Vagina (tissue), 2 donors: ENCODE measurements around the gene VEZT. TPM values are rescaled to one million over a fixed set of nuclear protein-coding genes. Genes with fewer than 3 reads are reported as not detected.
A peak's percentile ranks its signal among the peaks of the same experiment; 100 is the strongest.

Experiments used
- DNase-seq, 2 donors: peaks; one replicate each; pipeline ENCODE4 v3.0.0-alpha.2; 2017; ENCODE audit errors: extremely low spot score in 2 of 2
- H3K27ac ChIP-seq: fragments of 200-600 bp; sonication (generic); one replicate; pipeline ENCODE4 v1.5.1; 2019
- H3K27me3 ChIP-seq: fragments of 200-600 bp; sonication (generic); one replicate; pipeline ENCODE4 v1.5.1; 2019
- H3K36me3 ChIP-seq, 2 donors: fragments of 200-600 bp; sonication (generic); one replicate each; pipeline ENCODE4 v1.5.1; 2017 to 2019
- H3K4me1 ChIP-seq: fragments of 200-600 bp; sonication (generic); one replicate; pipeline ENCODE4 v1.5.1; 2019
- H3K4me3 ChIP-seq, 2 donors: fragments of 200-600 bp; sonication (generic); 1 replicate in 1 of 2; 2 replicates in 1 of 2; pipeline ENCODE4 v1.5.1; 2016 to 2019
- H3K9me3 ChIP-seq: fragments of 200-600 bp; sonication (generic); one replicate; pipeline ENCODE4 v1.5.1; 2019
- POLR2A ChIP-seq, 2 donors: fragments of 450-650 bp; IDR thresholded peaks; one replicate each; pipeline ENCODE4 v1.6.1; 2017; ENCODE audit warnings: antibody characterized with exemption in 2 of 2, mild to moderate bottlenecking in 2 of 2, moderate library complexity in 2 of 2
- POLR2AphosphoS5 ChIP-seq, 2 donors: sonication (generic); formaldehyde crosslinking; IDR thresholded peaks; one replicate each; pipeline ENCODE4 v1.9.0; 2017; ENCODE audit warnings: antibody characterized with exemption in 2 of 2, mild to moderate bottlenecking in 2 of 2, low read depth in 1 of 2; ENCODE audit not compliant: insufficient read depth in 1 of 2
- intact Hi-C: fragments of 100-400 bp; cut with DNase I; formaldehyde crosslinking; loops from one replicate; pipeline ENCODE4 v1.15.1; 2023
- total RNA-seq: library from RNA; depleted of rRNA; stranded (reverse); fragments of >200 nt; gene quantifications from one replicate; pipeline ENCODE4 v1.2.3, GENCODE V29; 2016
- TF ChIP-seq, protein P1 (sequence below), 3 experiments: fragments of 450-650 bp in 2 of 3; fragments of 200-600 bp in 1 of 3; sonication (generic) in 1 of 3; IDR thresholded peaks; one replicate each; pipeline ENCODE4 v1.5.1; 2017 to 2019; ENCODE audit warnings: antibody characterized with exemption in 3 of 3, mild to moderate bottlenecking in 2 of 3, moderate library complexity in 2 of 3

Gene VEZT
- total RNA-seq, 1 donor from 2014 or later: 63.3 TPM

DNA sequence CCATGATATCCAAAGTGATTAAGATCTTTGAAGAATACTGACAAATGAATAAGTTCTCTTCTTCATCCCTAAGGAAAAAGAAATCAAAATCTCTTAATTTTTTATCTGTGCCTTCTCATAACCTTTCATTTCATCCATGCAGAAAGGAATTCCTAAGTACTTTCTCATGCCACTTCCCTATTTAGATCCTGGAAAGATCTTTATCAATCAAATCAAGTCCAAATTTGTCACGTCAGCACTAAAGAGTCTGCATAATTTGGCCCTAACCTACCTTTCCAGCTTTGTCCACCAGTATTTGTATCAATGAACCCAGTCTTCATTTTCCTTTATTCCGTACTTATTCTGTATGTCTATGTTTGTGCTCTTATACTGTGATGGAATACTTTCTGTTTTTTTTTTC lies 41.2 kb downstream of the VEZT start:
- TF ChIP-seq POLR2AphosphoS5 (IDR thresholded peaks at IDR 0.05; ENCODE audit: insufficient read depth in 1 of 2, low read depth in 1 of 2) (no peak), POLR2A (IDR thresholded peaks at IDR 0.05) (no peak)
- H3K27ac ChIP-seq: no peak overlapping the region
- no peaks in the 10 kb centered on the region for H3K4me1 ChIP-seq
- H3K36me3 ChIP-seq: peaks cover 0 to 38% of the 10 kb centered on the region in 2 donors
- DNase-seq: no peak
- H3K27me3 ChIP-seq: no peaks in the 10 kb centered on the region
- no peaks in the 10 kb centered on the region for H3K9me3 ChIP-seq
- H3K4me3 ChIP-seq: no peak overlapping the region
- intact Hi-C loops: no loop called here

DNA sequence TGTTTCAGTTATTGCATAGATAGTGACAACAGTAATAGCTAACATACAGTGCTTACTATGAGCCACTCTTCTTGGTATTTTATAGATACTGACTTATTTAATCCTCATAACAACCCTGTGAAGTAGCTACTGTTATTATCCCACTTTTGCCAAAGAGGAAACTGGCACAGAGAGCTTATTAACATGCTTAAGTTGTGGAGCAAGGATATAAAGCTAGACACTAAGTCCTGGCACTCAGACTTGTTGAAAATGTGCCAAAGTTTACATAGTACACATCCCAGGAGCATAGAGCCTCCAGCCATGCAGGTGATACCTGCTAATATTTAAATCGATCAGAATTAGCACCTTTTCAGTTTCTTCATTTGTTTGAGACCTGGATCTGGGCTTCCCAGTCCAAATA lies 41.8 kb downstream of the VEZT start:
- Histone ChIP-seq H3K27ac (no peak overlapping the region), H3K36me3 (peaks cover 0 to 37% of the 10 kb centered on the region in 2 donors), H3K27me3 (no peaks in the 10 kb centered on the region), H3K4me3 (no peak overlapping the region), H3K9me3 (no peaks in the 10 kb centered on the region), H3K4me1 (no peaks in the 10 kb centered on the region)
- no peak for DNase-seq
- intact Hi-C loops: no loop called here
- TF ChIP-seq, protein P1, sequence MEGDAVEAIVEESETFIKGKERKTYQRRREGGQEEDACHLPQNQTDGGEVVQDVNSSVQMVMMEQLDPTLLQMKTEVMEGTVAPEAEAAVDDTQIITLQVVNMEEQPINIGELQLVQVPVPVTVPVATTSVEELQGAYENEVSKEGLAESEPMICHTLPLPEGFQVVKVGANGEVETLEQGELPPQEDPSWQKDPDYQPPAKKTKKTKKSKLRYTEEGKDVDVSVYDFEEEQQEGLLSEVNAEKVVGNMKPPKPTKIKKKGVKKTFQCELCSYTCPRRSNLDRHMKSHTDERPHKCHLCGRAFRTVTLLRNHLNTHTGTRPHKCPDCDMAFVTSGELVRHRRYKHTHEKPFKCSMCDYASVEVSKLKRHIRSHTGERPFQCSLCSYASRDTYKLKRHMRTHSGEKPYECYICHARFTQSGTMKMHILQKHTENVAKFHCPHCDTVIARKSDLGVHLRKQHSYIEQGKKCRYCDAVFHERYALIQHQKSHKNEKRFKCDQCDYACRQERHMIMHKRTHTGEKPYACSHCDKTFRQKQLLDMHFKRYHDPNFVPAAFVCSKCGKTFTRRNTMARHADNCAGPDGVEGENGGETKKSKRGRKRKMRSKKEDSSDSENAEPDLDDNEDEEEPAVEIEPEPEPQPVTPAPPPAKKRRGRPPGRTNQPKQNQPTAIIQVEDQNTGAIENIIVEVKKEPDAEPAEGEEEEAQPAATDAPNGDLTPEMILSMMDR (IDR thresholded peaks at IDR 0.05): no peak
- TF ChIP-seq POLR2A (IDR thresholded peaks at IDR 0.05) (no peak), POLR2AphosphoS5 (IDR thresholded peaks at IDR 0.05; ENCODE audit: insufficient read depth in 1 of 2, low read depth in 1 of 2) (no peak)

DNA sequence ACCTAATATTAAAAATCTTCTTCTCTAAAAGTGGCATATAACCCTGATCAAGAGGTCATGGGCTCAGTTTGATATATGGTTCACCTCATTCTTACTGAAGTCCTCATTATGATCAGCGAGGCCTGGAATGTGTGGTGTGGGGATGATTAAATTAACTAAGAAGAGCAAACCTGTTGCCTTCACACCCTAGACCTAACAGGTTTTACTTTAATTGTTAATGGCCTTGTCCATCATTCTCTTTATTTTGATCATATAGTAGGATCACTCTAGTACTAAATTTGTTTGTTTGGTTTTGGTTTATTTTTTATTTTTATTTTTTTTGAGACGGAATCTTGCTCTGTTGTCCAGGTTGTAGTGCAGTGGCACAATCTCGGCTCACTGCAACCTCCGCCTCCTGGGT lies 43.5 kb downstream of the VEZT start:
- Histone ChIP-seq H3K4me1 (no peaks in the 10 kb centered on the region), H3K27me3 (no peaks in the 10 kb centered on the region), H3K4me3 (no peak overlapping the region), H3K27ac (no peak overlapping the region), H3K9me3 (no peaks in the 10 kb centered on the region), H3K36me3 (peaks cover 0 to 26% of the 10 kb centered on the region in 2 donors)
- TF ChIP-seq POLR2A (IDR thresholded peaks at IDR 0.05): no peak
- no peak for TF ChIP-seq POLR2AphosphoS5 (IDR thresholded peaks at IDR 0.05; ENCODE audit: insufficient read depth in 1 of 2, low read depth in 1 of 2)
- TF ChIP-seq, protein P1 (IDR thresholded peaks at IDR 0.05): no peak
- intact Hi-C loops: no loop called here
- DNase-seq: no peak

DNA sequence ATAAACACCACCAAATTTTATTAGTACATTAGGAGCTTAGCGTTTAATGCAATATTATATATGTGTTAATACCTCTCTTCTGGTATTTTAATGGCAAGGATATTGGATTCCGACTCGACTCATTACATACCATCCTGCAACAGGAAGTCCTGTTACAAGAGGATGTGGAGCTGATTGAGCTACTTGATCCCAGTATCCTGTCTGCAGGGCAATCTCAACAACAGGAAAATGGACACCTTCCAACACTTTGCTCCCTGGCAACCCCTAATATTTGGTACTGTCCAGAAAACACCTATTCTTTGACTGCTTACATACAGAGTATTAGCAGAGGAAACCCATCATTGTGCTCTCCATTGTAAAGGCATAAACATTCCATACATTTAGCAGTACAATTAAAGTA lies 45.2 kb downstream of the VEZT start:
- Histone ChIP-seq H3K4me3 (no peak overlapping the region), H3K27ac (no peak overlapping the region), H3K36me3 (peaks cover 0 to 21% of the 10 kb centered on the region in 2 donors), H3K4me1 (no peaks in the 10 kb centered on the region), H3K9me3 (no peaks in the 10 kb centered on the region), H3K27me3 (no peaks in the 10 kb centered on the region)
- intact Hi-C loops: no loop called here
- peak in 1 of 2 donors; percentile 26 for TF ChIP-seq POLR2AphosphoS5 (IDR thresholded peaks at IDR 0.05; ENCODE audit: insufficient read depth in 1 of 2, low read depth in 1 of 2)
- TF ChIP-seq, protein P1 (IDR thresholded peaks at IDR 0.05): no peak
- no peak for DNase-seq

DNA sequence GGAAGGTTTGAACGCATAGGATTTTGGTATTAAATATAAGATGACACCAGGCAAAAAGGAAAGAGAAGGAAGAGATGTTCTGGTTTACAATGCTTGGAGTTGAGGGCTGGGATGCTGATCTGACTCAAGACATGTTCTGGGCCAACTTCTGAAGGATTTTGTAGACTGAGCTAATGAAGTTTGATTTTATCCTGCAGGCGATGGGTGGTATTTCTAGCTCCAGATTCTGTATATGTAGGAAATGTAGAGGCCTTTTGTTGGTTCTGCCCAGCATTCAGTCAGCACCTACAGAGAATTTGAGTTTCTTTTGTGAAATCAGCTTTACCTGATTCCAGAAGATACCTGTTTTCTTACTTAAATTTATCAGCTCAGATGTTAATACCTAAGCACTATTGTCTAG lies 48.2 kb downstream of the VEZT start:
- no peaks in the 10 kb centered on the region for H3K9me3 ChIP-seq
- intact Hi-C loops: no loop called here
- no peak overlapping the region for H3K27ac ChIP-seq
- H3K27me3 ChIP-seq: no peaks in the 10 kb centered on the region
- TF ChIP-seq POLR2AphosphoS5 (IDR thresholded peaks at IDR 0.05; ENCODE audit: insufficient read depth in 1 of 2, low read depth in 1 of 2): no peak
- TF ChIP-seq POLR2A (IDR thresholded peaks at IDR 0.05): no peak
- TF ChIP-seq, protein P1 (IDR thresholded peaks at IDR 0.05): no peak
- peaks cover 0 to 20% of the 10 kb centered on the region in 2 donors for H3K36me3 ChIP-seq
- no peak for DNase-seq
- H3K4me3 ChIP-seq: no peak overlapping the region
- H3K4me1 ChIP-seq: no peaks in the 10 kb centered on the region
